OCI-LY7 (cell line): ENCODE measurements around the gene SLC5A11.

Experiments
- CTCF ChIP-seq: fragments of 200-600 bp; sonication (generic); conservative IDR thresholded peaks from 2 replicates; pipeline ENCODE4 v1.5.1; 2014; ENCODE audit warnings: mild to moderate bottlenecking, antibody characterized with exemption, low read length, moderate library complexity, mixed read lengths
- EZH2phosphoT487 ChIP-seq: fragments of 200-600 bp; sonication (generic); IDR thresholded peaks from 2 replicates; pipeline ENCODE4 v1.6.1; 2018; ENCODE audit warnings: low read depth, borderline replicate concordance, mild to moderate bottlenecking, mixed run types, antibody characterized with exemption, low read length, moderate library complexity, mixed read lengths

- no peak for TF ChIP-seq CTCF
- no peak for TF ChIP-seq EZH2phosphoT487
Measured at GRCh38 chr16:24847358-24847664, 1.5 kb downstream of the SLC5A11 start.
